Kidney (tissue), 14 donors: Measurements from ENCODE around the gene TGFB1. TPM values are rescaled to one million over a fixed set of nuclear protein-coding genes. Genes with fewer than 3 reads are reported as not detected.
A peak's percentile ranks its signal among the peaks of the same experiment; 100 is the strongest.

ENCODE experiments used
- DNase-seq, 5 donors: peaks; one replicate each; pipeline ENCODE4 v3.0.0-alpha.2; 2013 to 2020
- FAIRE-seq: peaks from 2 replicates; lab custom pipeline; 2012; peaks lifted over from hg19 to GRCh38; lab: Jason Lieb, UNC
- H3K27ac ChIP-seq, 2 donors: one replicate each; pipeline ENCODE4 v1.7.0; 2013; ENCODE audit warnings: low read depth in 2 of 2, low read length in 2 of 2, inconsistent platforms in 1 of 2
- H3K27me3 ChIP-seq: one replicate; pipeline ENCODE4 v1.7.1; 2013; ENCODE audit warnings: low read length, inconsistent platforms; ENCODE audit not compliant: control insufficient read depth, insufficient read depth
- H3K36me3 ChIP-seq, 3 donors: one replicate each; pipeline versions ENCODE4 v1.7.0 to v1.7.1; 2013; ENCODE audit warnings: low read length in 3 of 3, control low read depth in 1 of 3, inconsistent platforms in 1 of 3; ENCODE audit not compliant: insufficient read depth in 3 of 3, control insufficient read depth in 2 of 3
- H3K4me1 ChIP-seq, 3 donors: one replicate each; pipeline versions ENCODE4 v1.7.0 to v1.7.1; 2013; ENCODE audit warnings: low read length in 3 of 3, inconsistent platforms in 1 of 3, low read depth in 1 of 3; ENCODE audit not compliant: control insufficient read depth in 2 of 3, insufficient read depth in 2 of 3
- H3K4me3 ChIP-seq, 3 donors: one replicate each; pipeline versions ENCODE4 v1.7.0 to v1.8.1; 2013; ENCODE audit warnings: low read length in 3 of 3, control low read depth in 1 of 3, inconsistent platforms in 1 of 3
- H3K9ac ChIP-seq, 3 donors: one replicate each; pipeline versions ENCODE4 v1.7.0 to v1.7.1; 2013; ENCODE audit warnings: low read length in 3 of 3, control low read depth in 1 of 3, inconsistent platforms in 1 of 3
- H3K9me3 ChIP-seq, 3 donors: one replicate each; pipeline versions ENCODE4 v1.7.0 to v1.7.1; 2013; ENCODE audit warnings: low read length in 3 of 3, control low read depth in 1 of 3, inconsistent platforms in 1 of 3; ENCODE audit not compliant: control insufficient read depth in 2 of 3, insufficient read depth in 1 of 3
- intact Hi-C: fragments of 100-400 bp; cut with DNase I; formaldehyde crosslinking; loops from one replicate; pipeline ENCODE4 v1.11.1; 2022
- polyA plus RNA-seq: library from polyadenylated mRNA; stranded (reverse); fragments of 350-450 nt; fragmentation: Illumina TruSeq; extraction: RNeasy Lipid Tissue Mini Kit (QIAGEN cat#74804); gene quantifications from one replicate; pipeline ENCODE4 v1.2.3, GENCODE V29; 2014; ENCODE audit warnings: low read depth, low replicate concordance; ENCODE audit not compliant: insufficient read depth
- total RNA-seq: library from RNA; stranded (reverse); fragmentation: NEBNext Ultra II Directional; extraction: Animal tissue kit (Norgen Biotek cat#: 25700); gene quantifications from one replicate; pipeline ENCODE4 v1.2.1, GENCODE V29; 2021
- TF ChIP-seq, protein P1 (sequence below): IDR thresholded peaks from 3 replicates; pipeline ENCODE4 v1.5.1; 2012; ENCODE audit warnings: mild to moderate bottlenecking, moderate library complexity, borderline replicate concordance; ENCODE audit not compliant: insufficient read depth; ENCODE audit errors: extremely low read depth
- donor health status: control.
- donor health status: control.
- donor health status: control.
- donor health status: control.
- donor health status: control.
- donor health status: DM: yes; HTN: yes; CAD: no.
- donor health status: Normal renal cell carcinoma (clear cell type).

Gene TGFB1
- total and polyA plus RNA-seq, 2 donors from 2014 or later, result 19.1 to 48.0 TPM

DNA sequence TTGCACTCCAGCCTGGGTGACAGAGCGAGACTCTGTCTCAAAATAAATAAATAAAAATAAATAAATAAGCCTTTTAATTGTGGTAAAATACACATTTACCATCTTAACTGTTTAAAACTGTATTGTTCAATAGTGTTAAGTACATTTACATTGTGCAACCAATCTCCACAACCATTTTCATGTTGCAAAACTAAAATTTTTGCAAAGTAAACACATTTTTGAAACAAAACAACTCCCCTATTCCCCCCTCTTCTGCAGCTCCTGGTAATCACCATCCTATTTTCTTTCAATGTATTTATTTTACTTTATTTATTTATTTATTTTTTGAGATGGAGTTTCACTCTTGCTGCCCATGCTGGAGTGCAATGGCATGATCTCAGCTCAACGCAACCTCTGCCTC is 16.0 kb upstream of the TGFB1 start:
- Histone ChIP-seq H3K9me3 (no peaks in the 10 kb centered on the region), H3K4me3 (no peak overlapping the region), H3K27ac (no peak overlapping the region), H3K9ac (no peak overlapping the region), H3K4me1 (peaks cover 0 to 12% (median 10%) of the 10 kb centered on the region in 3 donors), H3K27me3 (no peaks in the 10 kb centered on the region), H3K36me3 (no peaks in the 10 kb centered on the region)
- DNase-seq (no peak), FAIRE-seq (no peak)
- intact Hi-C loops, result no loop called here
- TF ChIP-seq, protein P1, sequence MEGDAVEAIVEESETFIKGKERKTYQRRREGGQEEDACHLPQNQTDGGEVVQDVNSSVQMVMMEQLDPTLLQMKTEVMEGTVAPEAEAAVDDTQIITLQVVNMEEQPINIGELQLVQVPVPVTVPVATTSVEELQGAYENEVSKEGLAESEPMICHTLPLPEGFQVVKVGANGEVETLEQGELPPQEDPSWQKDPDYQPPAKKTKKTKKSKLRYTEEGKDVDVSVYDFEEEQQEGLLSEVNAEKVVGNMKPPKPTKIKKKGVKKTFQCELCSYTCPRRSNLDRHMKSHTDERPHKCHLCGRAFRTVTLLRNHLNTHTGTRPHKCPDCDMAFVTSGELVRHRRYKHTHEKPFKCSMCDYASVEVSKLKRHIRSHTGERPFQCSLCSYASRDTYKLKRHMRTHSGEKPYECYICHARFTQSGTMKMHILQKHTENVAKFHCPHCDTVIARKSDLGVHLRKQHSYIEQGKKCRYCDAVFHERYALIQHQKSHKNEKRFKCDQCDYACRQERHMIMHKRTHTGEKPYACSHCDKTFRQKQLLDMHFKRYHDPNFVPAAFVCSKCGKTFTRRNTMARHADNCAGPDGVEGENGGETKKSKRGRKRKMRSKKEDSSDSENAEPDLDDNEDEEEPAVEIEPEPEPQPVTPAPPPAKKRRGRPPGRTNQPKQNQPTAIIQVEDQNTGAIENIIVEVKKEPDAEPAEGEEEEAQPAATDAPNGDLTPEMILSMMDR, result no peak

DNA sequence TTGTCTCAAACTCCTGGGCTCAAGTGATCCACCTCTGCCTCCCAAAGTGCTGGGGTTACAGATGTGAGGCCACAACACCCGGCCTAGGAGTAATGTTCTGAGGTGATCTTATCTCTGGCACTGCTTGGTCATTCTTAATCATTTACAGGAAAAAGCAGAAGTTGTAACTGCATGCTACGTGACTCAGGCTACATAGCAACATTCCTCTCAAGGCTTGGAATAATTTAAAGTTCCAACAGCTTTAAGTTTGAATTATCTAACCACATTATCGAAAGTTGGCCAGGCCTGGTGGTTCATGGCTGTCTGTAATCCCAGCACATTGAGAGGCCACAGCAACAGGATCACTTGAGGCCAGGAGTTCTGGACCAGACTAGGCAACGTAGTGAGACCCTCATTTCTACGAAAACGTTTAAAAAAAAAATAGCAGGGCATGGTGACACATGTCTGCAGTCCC is 14.2 kb upstream of the TGFB1 start:
- H3K9me3 ChIP-seq, result no peaks in the 10 kb centered on the region
- DNase-seq, result peak in 3 of 5 donors; percentile 14 to 57 (median 56)
- H3K4me1 ChIP-seq, result peaks cover 0 to 16% (median 10%) of the 10 kb centered on the region in 3 donors
- no peaks in the 10 kb centered on the region for H3K27me3 ChIP-seq
- peak overlapping the region; percentile 67 to 73 for H3K27ac ChIP-seq
- H3K36me3 ChIP-seq, result no peaks in the 10 kb centered on the region
- intact Hi-C loops, result no loop called here
- TF ChIP-seq, protein P1, result no peak
- no peak overlapping the region for H3K9ac ChIP-seq
- no peak overlapping the region for H3K4me3 ChIP-seq
- FAIRE-seq, result no peak

DNA sequence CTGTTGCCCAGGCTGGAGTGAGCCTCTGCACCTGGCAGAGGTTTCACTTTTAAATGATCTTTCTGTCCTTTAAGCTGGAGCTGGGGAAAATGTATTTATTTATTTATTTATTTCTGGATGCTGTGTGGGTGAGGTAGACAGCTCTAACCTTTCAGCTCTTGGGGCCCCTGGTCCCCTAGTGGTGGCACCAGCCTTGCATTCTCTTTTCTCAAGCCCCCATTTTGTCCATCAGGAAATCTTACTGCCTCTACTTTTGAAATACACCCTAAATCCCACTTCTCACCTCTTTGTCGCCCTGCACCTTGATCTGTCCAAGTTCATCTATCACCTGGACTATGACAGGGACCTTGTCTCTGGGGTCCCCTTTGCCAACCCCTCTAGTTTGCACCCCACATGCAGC is 12.4 kb upstream of the TGFB1 start:
- DNase-seq, result no peak
- TF ChIP-seq, protein P1, result no peak
- H3K9me3 ChIP-seq, result no peaks in the 10 kb centered on the region
- no peak overlapping the region for H3K4me3 ChIP-seq
- FAIRE-seq, result no peak
- H3K27me3 ChIP-seq, result no peaks in the 10 kb centered on the region
- intact Hi-C loops, result no loop called here
- no peak overlapping the region for H3K27ac ChIP-seq
- H3K36me3 ChIP-seq, result no peaks in the 10 kb centered on the region
- H3K4me1 ChIP-seq, result peaks cover 0 to 18% (median 10%) of the 10 kb centered on the region in 3 donors
- no peak overlapping the region for H3K9ac ChIP-seq
